ENCODE results near the gene KCNN4. TPM values are rescaled to one million over a fixed set of nuclear protein-coding genes. Genes with fewer than 3 reads are reported as not detected.

Gene KCNN4
- total and polyA plus RNA-seq, 2 of the 13 experiments (the other 11 are each of a cell fraction or from before 2014, with no cell fraction given) = 0.13 to 0.25 TPM

- H3K4me1 ChIP-seq (ENCODE audit: insufficient read depth, low read length) = peaks cover 18% of the 10 kb centered on the region
- peaks cover 15% of the 10 kb centered on the region for H3K79me2 ChIP-seq (ENCODE audit: insufficient read depth, low read length)
- ATAC-seq = no peak
- no peak overlapping the region for H3K27ac ChIP-seq (ENCODE audit: extremely low read length, insufficient read depth, low read length)
- no peak overlapping the region for H3K4me3 ChIP-seq (replicated peaks in 1 of 3; ENCODE audit: insufficient read depth in 1 of 3, low read depth in 2 of 3, low read length in 3 of 3)
- TF ChIP-seq MAFF (IDR thresholded peaks at IDR 0.05; ENCODE audit: low read depth, low read length) (peak; percentile 69), MAFK (conservative IDR thresholded peaks at IDR 0.05 in 1 of 2, IDR thresholded peaks at IDR 0.05 in 1 of 2; ENCODE audit: low read length in 2 of 2) (peak; percentile 67 to 81), BCL3 (CRISPR knock-in tag; IDR thresholded peaks at IDR 0.05) (no peak)
- no peak for FAIRE-seq
- H3K9ac ChIP-seq (ENCODE audit: insufficient read depth, low read depth, low read length) = no peak overlapping the region
- H3K27me3 ChIP-seq (ENCODE audit: control insufficient read depth in 1 of 2, insufficient read depth in 2 of 2, low read length in 2 of 2) = no peaks in the 10 kb centered on the region
- in situ Hi-C loops (cut with HindIII; ENCODE audit: extremely low pct_ligation_motif_present, low pct_unique_long_range_greater_than_20kb) = loop anchor here (5.0 kb wide), 1 partner anchor 33 kb away; the partner anchor contains the start of gene KCNN4
- H3K36me3 ChIP-seq (replicated peaks in 1 of 2; ENCODE audit: control insufficient read depth in 1 of 2, insufficient read depth in 2 of 2, low read length in 2 of 2) = peaks cover 24 to 64% of the 10 kb centered on the region in 2 experiments
- H3K4me2 ChIP-seq (ENCODE audit: low read depth, low read length) = no peak overlapping the region
- no TSS peak for BruUV-seq (replicated peaks)
- DNase-seq (ENCODE audit: low spot score) = no peak
- no peaks in the 10 kb centered on the region for H3K9me3 ChIP-seq (ENCODE audit: low read length)
- ChIA-PET CTCF (ENCODE audit: low intra/inter-chr PET ratio, low total read pairs) (no interaction called here), POLR2A (no interaction called here)
- no peaks in the 10 kb centered on the region for H4K20me1 ChIP-seq (ENCODE audit: insufficient read depth, low read length)
- intact Hi-C loops (cut with micrococcal nuclease; ENCODE audit: unreplicated experiment) = no loop called here
- WGBS (ENCODE audit: low lambda C conversion rate) = 94% methylated on average over 7 of the region's 7 CpGs
- no peak overlapping the region for H2AFZ ChIP-seq (ENCODE audit: low read length)
These were observed 31.6 kb downstream of the KCNN4 start for GRCh38 chr19:43749152-43749551.

GRCh38 chr19:43748685-43749084, 32.1 kb downstream of the KCNN4 start:
- Histone ChIP-seq H3K4me1 (ENCODE audit: insufficient read depth, low read length) (peaks cover 15% of the 10 kb centered on the region), H3K36me3 (replicated peaks in 1 of 2; ENCODE audit: control insufficient read depth in 1 of 2, insufficient read depth in 2 of 2, low read length in 2 of 2) (peaks cover 24 to 69% of the 10 kb centered on the region in 2 experiments), H2AFZ (ENCODE audit: low read length) (no peak overlapping the region), H3K4me3 (replicated peaks in 1 of 3; ENCODE audit: insufficient read depth in 1 of 3, low read depth in 2 of 3, low read length in 3 of 3) (no peak overlapping the region), H3K9ac (ENCODE audit: insufficient read depth, low read depth, low read length) (no peak overlapping the region), H3K79me2 (ENCODE audit: insufficient read depth, low read length) (peaks cover 10% of the 10 kb centered on the region), H3K27ac (ENCODE audit: extremely low read length, insufficient read depth, low read length) (no peak overlapping the region), H4K20me1 (ENCODE audit: insufficient read depth, low read length) (no peaks in the 10 kb centered on the region), H3K4me2 (ENCODE audit: low read depth, low read length) (no peak overlapping the region), H3K27me3 (ENCODE audit: control insufficient read depth in 1 of 2, insufficient read depth in 2 of 2, low read length in 2 of 2) (no peaks in the 10 kb centered on the region), H3K9me3 (ENCODE audit: low read length) (no peaks in the 10 kb centered on the region)
- ChIA-PET POLR2A (no interaction called here), CTCF (ENCODE audit: low intra/inter-chr PET ratio, low total read pairs) (no interaction called here)
- WGBS (ENCODE audit: low lambda C conversion rate) = 98% methylated on average over 4 of the region's 4 CpGs
- no peak for DNase-seq (ENCODE audit: low spot score)
- no peak for ATAC-seq
- no TSS peak for BruUV-seq (replicated peaks)
- intact Hi-C loops (cut with micrococcal nuclease; ENCODE audit: unreplicated experiment) (no loop called here), in situ Hi-C loops (cut with HindIII; ENCODE audit: extremely low pct_ligation_motif_present, low pct_unique_long_range_greater_than_20kb) (loop anchor here (5.0 kb wide), 1 partner anchor 34 kb away; the partner anchor contains the start of gene KCNN4)
- no peak for FAIRE-seq
- TF ChIP-seq ZNF337 (CRISPR knock-in tag; IDR thresholded peaks at IDR 0.05; ENCODE audit: borderline replicate concordance, low read depth) (no peak), MTA1 (CRISPR knock-in tag; IDR thresholded peaks at IDR 0.05; ENCODE audit: borderline replicate concordance) (no peak), SIX4 (CRISPR knock-in tag; IDR thresholded peaks at IDR 0.05) (no peak), SCMH1 (CRISPR knock-in tag; IDR thresholded peaks at IDR 0.05; ENCODE audit: borderline replicate concordance) (no peak), UBTF (CRISPR knock-in tag; IDR thresholded peaks at IDR 0.05) (no peak), ZUFSP (CRISPR knock-in tag; IDR thresholded peaks at IDR 0.05; ENCODE audit: borderline replicate concordance) (no peak), MAZ (IDR thresholded peaks at IDR 0.05; ENCODE audit: borderline replicate concordance, low read depth, low read length) (no peak), MAZ (CRISPR knock-in tag; IDR thresholded peaks at IDR 0.05; ENCODE audit: low read depth) (no peak), CCDC6 (CRISPR knock-in tag; IDR thresholded peaks at IDR 0.05) (no peak), MXD4 (CRISPR knock-in tag; IDR thresholded peaks at IDR 0.05) (no peak), ZNF652 (CRISPR knock-in tag; IDR thresholded peaks at IDR 0.05; ENCODE audit: borderline replicate concordance, low read depth) (no peak)
